HUES48 (cell line): ENCODE measurements around the gene ARHGAP45.

Source experiments
- H3K27ac ChIP-seq: one replicate; pipeline ENCODE4 v1.7.0; 2013; ENCODE audit warnings: low read depth, low read length, inconsistent platforms
- H3K27me3 ChIP-seq: 2 replicates; pipeline ENCODE4 v1.6.1; 2013; ENCODE audit warnings: mild to moderate bottlenecking, low read length; ENCODE audit not compliant: control insufficient read depth, insufficient read depth
- H3K36me3 ChIP-seq: 2 replicates; pipeline ENCODE4 v1.6.1; 2013; ENCODE audit warnings: low read length; ENCODE audit not compliant: control insufficient read depth, insufficient read depth
- H3K4me1 ChIP-seq: 2 replicates; pipeline ENCODE4 v1.6.1; 2013; ENCODE audit warnings: mild to moderate bottlenecking, low read length; ENCODE audit not compliant: control insufficient read depth, insufficient read depth
- H3K4me3 ChIP-seq: 2 replicates; pipeline ENCODE4 v1.5.1; 2013; ENCODE audit warnings: mild to moderate bottlenecking, low read depth, low read length
- H3K9ac ChIP-seq: 2 replicates; pipeline ENCODE4 v1.6.1; 2013; ENCODE audit warnings: mild to moderate bottlenecking, low read depth, low read length, moderate library complexity
- H3K9me3 ChIP-seq: 2 replicates; pipeline ENCODE4 v1.6.1; 2013; ENCODE audit warnings: low read length; ENCODE audit not compliant: control insufficient read depth, insufficient read depth

ARHGAP45 gene

DNA sequence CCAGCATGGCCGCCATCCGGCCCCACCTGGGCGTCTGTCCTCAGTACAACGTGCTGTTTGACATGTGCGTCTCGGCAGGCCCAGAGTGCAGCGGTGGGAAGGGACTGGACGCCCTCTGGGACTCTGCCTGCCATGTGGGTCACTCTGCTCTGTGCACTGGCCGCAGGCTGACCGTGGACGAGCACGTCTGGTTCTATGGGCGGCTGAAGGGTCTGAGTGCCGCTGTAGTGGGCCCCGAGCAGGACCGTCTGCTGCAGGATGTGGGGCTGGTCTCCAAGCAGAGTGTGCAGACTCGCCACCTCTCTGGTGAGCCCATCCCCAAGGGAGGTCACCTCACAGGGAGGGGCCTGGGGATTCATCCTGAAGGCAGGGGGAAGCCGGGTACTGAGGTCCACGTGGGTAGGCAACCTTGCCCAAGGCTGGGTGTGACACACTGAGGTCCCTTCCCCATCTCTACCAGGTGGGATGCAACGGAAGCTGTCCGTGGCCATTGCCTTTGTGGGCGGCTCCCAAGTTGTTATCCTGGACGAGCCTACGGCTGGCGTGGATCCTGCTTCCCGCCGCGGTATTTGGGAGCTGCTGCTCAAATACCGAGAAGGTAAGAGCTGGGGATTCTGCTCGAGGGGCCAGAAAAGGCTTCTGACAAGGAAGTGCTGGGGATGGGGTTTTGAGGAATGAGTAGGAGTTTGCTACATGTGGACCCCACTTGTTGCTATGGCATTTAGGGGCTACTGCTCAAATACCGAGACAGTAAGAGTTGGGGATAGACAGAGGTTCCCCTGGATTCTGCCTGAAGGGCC, 15.8 kb upstream of the ARHGAP45 start:
- Histone ChIP-seq H3K4me1 (no peaks in the 10 kb centered on the region), H3K9me3 (peaks cover 2% of the 10 kb centered on the region), H3K4me3 (no peak overlapping the region), H3K27me3 (no peaks in the 10 kb centered on the region), H3K27ac (no peak overlapping the region), H3K9ac (no peak overlapping the region), H3K36me3 (0 out of 2 replicates have a peak, but pooled peaks cover 1% of the 10 kb centered on the region)

DNA sequence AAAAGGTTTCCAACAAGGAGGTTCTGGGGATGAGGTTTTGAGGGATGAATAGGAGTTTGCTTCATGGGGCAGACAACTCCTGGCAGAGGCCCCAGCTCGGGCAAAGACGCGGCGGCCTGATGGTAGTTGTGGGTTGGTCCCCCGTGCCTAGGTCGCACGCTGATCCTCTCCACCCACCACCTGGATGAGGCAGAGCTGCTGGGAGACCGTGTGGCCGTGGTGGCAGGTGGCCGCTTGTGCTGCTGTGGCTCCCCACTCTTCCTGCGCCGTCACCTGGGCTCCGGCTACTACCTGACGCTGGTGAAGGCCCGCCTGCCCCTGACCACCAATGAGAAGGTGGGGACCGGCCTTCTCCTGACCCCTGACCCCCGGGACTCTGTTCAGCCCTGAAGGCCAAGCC, 15.2 kb upstream of the ARHGAP45 start:
- Histone ChIP-seq H3K27ac (no peak overlapping the region), H3K36me3 (0 out of 2 replicates have a peak, but pooled peaks cover 7% of the 10 kb centered on the region)

GRCh38 chr19:1052349-1052975, 14.5 kb upstream of the ARHGAP45 start:
- no peak overlapping the region for H3K27ac ChIP-seq
- H3K27me3 ChIP-seq: no peaks in the 10 kb centered on the region
- H3K9me3 ChIP-seq: peaks cover 14% of the 10 kb centered on the region
- 0 out of 2 replicates have a peak, but pooled peaks cover 13% of the 10 kb centered on the region for H3K36me3 ChIP-seq
- H3K4me1 ChIP-seq: no peaks in the 10 kb centered on the region
- H3K4me3 ChIP-seq: no peak overlapping the region
- no peak overlapping the region for H3K9ac ChIP-seq

More for the DNA sequence above, 15.2 kb upstream of the ARHGAP45 start:
- Histone ChIP-seq H3K27me3 (no peaks in the 10 kb centered on the region), H3K9ac (no peak overlapping the region), H3K4me1 (no peaks in the 10 kb centered on the region), H3K9me3 (peaks cover 8% of the 10 kb centered on the region), H3K4me3 (no peak overlapping the region)

GRCh38 chr19:1053176-1054101, 13.5 kb upstream of the ARHGAP45 start:
- Histone ChIP-seq H3K4me1 (no peaks in the 10 kb centered on the region), H3K4me3 (no peak overlapping the region)

DNA sequence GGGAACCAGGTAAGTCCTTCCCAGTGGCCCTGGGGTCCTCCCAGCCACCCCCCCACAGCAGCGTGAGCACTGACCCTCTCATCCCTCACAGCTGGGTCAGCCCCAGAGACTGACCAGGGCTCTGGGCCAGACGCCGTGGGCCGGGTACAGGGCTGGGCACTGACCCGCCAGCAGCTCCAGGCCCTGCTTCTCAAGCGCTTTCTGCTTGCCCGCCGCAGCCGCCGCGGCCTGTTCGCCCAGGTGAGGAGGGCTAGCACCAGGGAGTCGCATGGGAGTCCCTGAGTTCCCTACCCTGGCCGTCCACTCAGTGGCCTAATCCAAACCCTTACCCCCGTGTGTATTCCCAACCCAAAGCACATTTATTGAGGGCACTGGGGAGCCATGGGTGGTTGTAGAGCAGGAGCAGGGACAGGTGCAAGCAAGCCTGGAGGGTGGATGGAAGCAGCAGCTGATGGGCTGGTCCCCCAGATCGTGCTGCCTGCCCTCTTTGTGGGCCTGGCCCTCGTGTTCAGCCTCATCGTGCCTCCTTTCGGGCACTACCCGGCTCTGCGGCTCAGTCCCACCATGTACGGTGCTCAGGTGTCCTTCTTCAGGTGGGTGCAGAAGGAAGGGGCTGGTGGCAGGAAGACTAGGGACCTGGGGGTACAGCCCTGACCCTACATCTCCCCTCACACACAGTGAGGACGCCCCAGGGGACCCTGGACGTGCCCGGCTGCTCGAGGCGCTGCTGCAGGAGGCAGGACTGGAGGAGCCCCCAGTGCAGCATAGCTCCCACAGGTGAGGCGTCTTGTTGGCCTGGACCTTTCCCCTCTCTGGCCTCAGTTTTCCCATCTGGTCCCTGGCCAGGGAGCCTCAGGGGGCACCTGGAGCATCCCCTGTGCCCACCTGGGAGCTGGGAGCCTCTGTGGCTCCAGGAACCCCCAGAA, 12.6 kb upstream of the ARHGAP45 start:
- H3K9me3 ChIP-seq: peaks cover 29% of the 10 kb centered on the region
- H3K9ac ChIP-seq: no peak overlapping the region
- peaks cover 22% of the 10 kb centered on the region; the same call in 1 of the 2 replicates for H3K36me3 ChIP-seq
- no peaks in the 10 kb centered on the region for H3K27me3 ChIP-seq
- no peak overlapping the region for H3K27ac ChIP-seq
- no peaks in the 10 kb centered on the region for H3K4me1 ChIP-seq
- no peak overlapping the region for H3K4me3 ChIP-seq

More at GRCh38 chr19:1053176-1054101, 13.5 kb upstream of the ARHGAP45 start:
- Histone ChIP-seq H3K9me3 (peaks cover 23% of the 10 kb centered on the region), H3K27me3 (no peaks in the 10 kb centered on the region), H3K36me3 (peaks cover 17% of the 10 kb centered on the region; the same call in 1 of the 2 replicates), H3K9ac (no peak overlapping the region), H3K27ac (no peak overlapping the region)

- H3K9me3 ChIP-seq: peaks cover 29% of the 10 kb centered on the region
Measured at GRCh38 chr19:1055028-1055425, 11.9 kb upstream of the ARHGAP45 start.

DNA sequence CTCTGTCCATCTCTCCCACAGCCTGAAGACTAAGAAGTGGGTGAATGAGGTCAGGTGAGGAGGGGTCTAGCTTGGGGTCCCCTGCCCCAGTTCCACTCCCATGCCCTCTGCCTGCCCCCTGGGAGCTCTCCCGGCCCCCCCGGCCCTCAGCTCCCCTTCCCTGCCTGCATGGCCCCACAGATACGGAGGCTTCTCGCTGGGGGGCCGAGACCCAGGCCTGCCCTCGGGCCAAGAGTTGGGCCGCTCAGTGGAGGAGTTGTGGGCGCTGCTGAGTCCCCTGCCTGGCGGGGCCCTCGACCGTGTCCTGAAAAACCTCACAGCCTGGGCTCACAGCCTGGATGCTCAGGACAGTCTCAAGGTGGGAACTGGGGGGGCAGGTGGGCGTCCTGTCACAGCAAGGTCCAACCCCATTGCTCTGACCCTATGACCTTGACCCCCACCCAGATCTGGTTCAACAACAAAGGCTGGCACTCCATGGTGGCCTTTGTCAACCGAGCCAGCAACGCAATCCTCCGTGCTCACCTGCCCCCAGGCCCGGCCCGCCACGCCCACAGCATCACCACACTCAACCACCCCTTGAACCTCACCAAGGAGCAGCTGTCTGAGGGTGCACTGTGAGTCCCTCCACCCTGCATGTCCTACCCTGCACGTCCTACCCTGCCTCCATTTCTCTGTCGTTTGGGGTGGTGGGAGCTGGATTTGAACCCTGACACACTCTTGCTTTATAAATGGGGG, 10.9 kb upstream of the ARHGAP45 start:
- Histone ChIP-seq H3K36me3 (peaks cover 22% of the 10 kb centered on the region; the same call in 1 of the 2 replicates), H3K4me1 (no peaks in the 10 kb centered on the region), H3K27ac (no peak overlapping the region), H3K9ac (no peak overlapping the region), H3K9me3 (peaks cover 29% of the 10 kb centered on the region), H3K4me3 (no peak overlapping the region), H3K27me3 (no peaks in the 10 kb centered on the region)

More at GRCh38 chr19:1055028-1055425, 11.9 kb upstream of the ARHGAP45 start:
- peaks cover 22% of the 10 kb centered on the region; the same call in 1 of the 2 replicates for H3K36me3 ChIP-seq
- no peak overlapping the region for H3K9ac ChIP-seq
- no peak overlapping the region for H3K27ac ChIP-seq
- H3K27me3 ChIP-seq: no peaks in the 10 kb centered on the region
- H3K4me3 ChIP-seq: no peak overlapping the region
- no peaks in the 10 kb centered on the region for H3K4me1 ChIP-seq

DNA sequence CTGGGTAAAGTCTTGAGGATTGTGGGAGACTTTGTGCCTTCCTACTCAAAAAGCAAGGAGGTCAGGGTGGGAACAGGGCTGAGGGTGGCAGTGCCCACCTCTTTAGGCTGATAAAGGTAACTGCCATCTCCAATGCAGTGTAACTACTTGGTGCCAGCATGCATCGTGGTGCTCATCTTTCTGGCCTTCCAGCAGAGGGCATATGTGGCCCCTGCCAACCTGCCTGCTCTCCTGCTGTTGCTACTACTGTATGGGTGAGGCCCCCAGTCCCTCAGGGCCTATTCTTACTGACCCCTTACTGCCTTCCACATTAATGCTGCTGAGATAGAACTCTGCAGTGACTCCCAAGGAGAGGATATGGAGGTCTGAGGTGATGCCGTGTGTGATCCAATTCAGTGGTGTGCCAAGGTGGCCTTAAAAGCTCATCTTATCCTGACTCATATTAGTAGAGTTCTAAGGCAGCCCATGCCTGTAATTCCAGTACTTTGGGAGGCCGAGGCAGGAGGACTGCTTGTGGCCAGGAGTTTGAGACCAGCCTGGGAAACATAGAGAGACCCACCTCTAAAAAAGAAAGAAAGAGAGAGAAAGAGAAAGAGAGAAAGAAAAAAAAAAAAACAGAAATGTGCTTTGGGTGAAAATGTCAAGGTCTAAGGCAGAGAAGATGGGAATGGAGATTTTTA, 9.7 kb upstream of the ARHGAP45 start:
- H3K9ac ChIP-seq: no peak overlapping the region
- no peak overlapping the region for H3K27ac ChIP-seq
- peaks cover 29% of the 10 kb centered on the region for H3K9me3 ChIP-seq
- H3K4me1 ChIP-seq: no peaks in the 10 kb centered on the region
- H3K27me3 ChIP-seq: no peaks in the 10 kb centered on the region
- H3K4me3 ChIP-seq: no peak overlapping the region
- peaks cover 22% of the 10 kb centered on the region; the same call in 1 of the 2 replicates for H3K36me3 ChIP-seq

- Histone ChIP-seq H3K4me1 (no peaks in the 10 kb centered on the region), H3K36me3 (peaks cover 22% of the 10 kb centered on the region; the same call in 1 of the 2 replicates), H3K4me3 (no peak overlapping the region), H3K27ac (no peak overlapping the region), H3K9me3 (peaks cover 29% of the 10 kb centered on the region), H3K27me3 (no peaks in the 10 kb centered on the region), H3K9ac (no peak overlapping the region)
Measured at GRCh38 chr19:1058112-1058511, 8.9 kb upstream of the ARHGAP45 start.
